Measurements from ENCODE around the gene PROM1. TPM values are rescaled to one million over a fixed set of nuclear protein-coding genes. Genes with fewer than 3 reads are reported as not detected.

The PROM1 gene
- total RNA-seq, 2 experiments from 2014 or later = not detected

GRCh38 chr4:16043642-16044498 is 40.0 kb downstream of the PROM1 start:
- H2AFZ ChIP-seq (ENCODE audit: low read length) = no peak overlapping the region
- H3K4me3 ChIP-seq (ENCODE audit: low read depth, low read length, poor library complexity, severe bottlenecking) = no peak overlapping the region
- no peaks in the 10 kb centered on the region for H3K79me2 ChIP-seq (ENCODE audit: insufficient read depth, low read depth, low read length)
- no TSS peak for BruUV-seq (replicated peaks)
- CTCF ChIA-PET (ENCODE audit: unreplicated experiment) = no interaction called here
- no peak overlapping the region for H3K4me2 ChIP-seq (ENCODE audit: low read length)
- no peaks in the 10 kb centered on the region for H3K36me3 ChIP-seq (ENCODE audit: insufficient read depth, low read length)
- DNase-seq (ENCODE audit: low spot score) = no peak
- intact Hi-C loops (cut with micrococcal nuclease; ENCODE audit: unreplicated experiment) = no loop called here
- H3K4me1 ChIP-seq (ENCODE audit: insufficient read depth, low read length, poor library complexity, severe bottlenecking) = no peaks in the 10 kb centered on the region
- POLR2A ChIA-PET = interaction anchor here (0.7 kb wide), 1 partner anchor 44 kb away, joined by 3 read pairs; no protein-coding TSS in a partner anchor
- H3K9me3 ChIP-seq (ENCODE audit: low read length) = no peaks in the 10 kb centered on the region
- TF ChIP-seq CTCF (conservative IDR thresholded peaks at IDR 0.05; ENCODE audit: low read length) (no peak), EZH2phosphoT487 (IDR thresholded peaks at IDR 0.05; ENCODE audit: borderline replicate concordance, low read depth, low read length) (no peak)
- H3K9me2 ChIP-seq (ENCODE audit: insufficient read depth, low read length) = no peaks in the 10 kb centered on the region
- no peaks in the 10 kb centered on the region for H4K20me1 ChIP-seq (ENCODE audit: insufficient read depth, low read length)
- H3K27ac ChIP-seq (ENCODE audit: low read depth, low read length, poor library complexity, severe bottlenecking) = no peak overlapping the region

- H3K4me2 ChIP-seq (ENCODE audit: low read length) = no peak overlapping the region
- no TSS peak for BruUV-seq (replicated peaks)
- no peak overlapping the region for H3K4me3 ChIP-seq (ENCODE audit: low read depth, low read length, poor library complexity, severe bottlenecking)
- no peak overlapping the region for H3K27ac ChIP-seq (ENCODE audit: low read depth, low read length, poor library complexity, severe bottlenecking)
- no peaks in the 10 kb centered on the region for H3K9me3 ChIP-seq (ENCODE audit: low read length)
- no peaks in the 10 kb centered on the region for H3K4me1 ChIP-seq (ENCODE audit: insufficient read depth, low read length, poor library complexity, severe bottlenecking)
- DNase-seq (ENCODE audit: low spot score) = no peak
- ChIA-PET POLR2A (no interaction called here), CTCF (ENCODE audit: unreplicated experiment) (no interaction called here)
- H3K9me2 ChIP-seq (ENCODE audit: insufficient read depth, low read length) = no peaks in the 10 kb centered on the region
- intact Hi-C loops (cut with micrococcal nuclease; ENCODE audit: unreplicated experiment) = no loop called here
- no peak for TF ChIP-seq CTCF (conservative IDR thresholded peaks at IDR 0.05; ENCODE audit: low read length)
- TF ChIP-seq EZH2phosphoT487 (IDR thresholded peaks at IDR 0.05; ENCODE audit: borderline replicate concordance, low read depth, low read length) = no peak
- H3K79me2 ChIP-seq (ENCODE audit: insufficient read depth, low read depth, low read length) = no peaks in the 10 kb centered on the region
- H4K20me1 ChIP-seq (ENCODE audit: insufficient read depth, low read length) = no peaks in the 10 kb centered on the region
- H3K36me3 ChIP-seq (ENCODE audit: insufficient read depth, low read length) = no peaks in the 10 kb centered on the region
- no peak overlapping the region for H2AFZ ChIP-seq (ENCODE audit: low read length)
These were observed 44.7 kb downstream of the PROM1 start for GRCh38 chr4:16039139-16039538.

GRCh38 chr4:16037901-16038300 is 45.9 kb downstream of the PROM1 start:
- H3K9me3 ChIP-seq (ENCODE audit: low read length) = no peaks in the 10 kb centered on the region
- ChIA-PET CTCF (ENCODE audit: unreplicated experiment) (no interaction called here), POLR2A (no interaction called here)

More at GRCh38 chr4:16037901-16038300, 45.9 kb downstream of the PROM1 start:
- Histone ChIP-seq H2AFZ (ENCODE audit: low read length) (no peak overlapping the region), H3K79me2 (ENCODE audit: insufficient read depth, low read depth, low read length) (no peaks in the 10 kb centered on the region), H4K20me1 (ENCODE audit: insufficient read depth, low read length) (no peaks in the 10 kb centered on the region), H3K4me1 (ENCODE audit: insufficient read depth, low read length, poor library complexity, severe bottlenecking) (no peaks in the 10 kb centered on the region), H3K4me2 (ENCODE audit: low read length) (no peak overlapping the region), H3K9me2 (ENCODE audit: insufficient read depth, low read length) (no peaks in the 10 kb centered on the region), H3K27ac (ENCODE audit: low read depth, low read length, poor library complexity, severe bottlenecking) (no peak overlapping the region), H3K36me3 (ENCODE audit: insufficient read depth, low read length) (no peaks in the 10 kb centered on the region), H3K4me3 (ENCODE audit: low read depth, low read length, poor library complexity, severe bottlenecking) (no peak overlapping the region)
- no peak for DNase-seq (ENCODE audit: low spot score)
- TF ChIP-seq CTCF (conservative IDR thresholded peaks at IDR 0.05; ENCODE audit: low read length) (no peak), EZH2phosphoT487 (IDR thresholded peaks at IDR 0.05; ENCODE audit: borderline replicate concordance, low read depth, low read length) (no peak)
- intact Hi-C loops (cut with micrococcal nuclease; ENCODE audit: unreplicated experiment) = no loop called here
- BruUV-seq (replicated peaks) = no TSS peak

All from OCI-LY7 (cell line).